ENCODE data around the gene SEC63.
"Not testable (repeated sequence)": the region's sequence is repeated elsewhere in the genome, so short reads cannot be mapped to it uniquely, and the experiment has no call there.

Gene SEC63, protein sequence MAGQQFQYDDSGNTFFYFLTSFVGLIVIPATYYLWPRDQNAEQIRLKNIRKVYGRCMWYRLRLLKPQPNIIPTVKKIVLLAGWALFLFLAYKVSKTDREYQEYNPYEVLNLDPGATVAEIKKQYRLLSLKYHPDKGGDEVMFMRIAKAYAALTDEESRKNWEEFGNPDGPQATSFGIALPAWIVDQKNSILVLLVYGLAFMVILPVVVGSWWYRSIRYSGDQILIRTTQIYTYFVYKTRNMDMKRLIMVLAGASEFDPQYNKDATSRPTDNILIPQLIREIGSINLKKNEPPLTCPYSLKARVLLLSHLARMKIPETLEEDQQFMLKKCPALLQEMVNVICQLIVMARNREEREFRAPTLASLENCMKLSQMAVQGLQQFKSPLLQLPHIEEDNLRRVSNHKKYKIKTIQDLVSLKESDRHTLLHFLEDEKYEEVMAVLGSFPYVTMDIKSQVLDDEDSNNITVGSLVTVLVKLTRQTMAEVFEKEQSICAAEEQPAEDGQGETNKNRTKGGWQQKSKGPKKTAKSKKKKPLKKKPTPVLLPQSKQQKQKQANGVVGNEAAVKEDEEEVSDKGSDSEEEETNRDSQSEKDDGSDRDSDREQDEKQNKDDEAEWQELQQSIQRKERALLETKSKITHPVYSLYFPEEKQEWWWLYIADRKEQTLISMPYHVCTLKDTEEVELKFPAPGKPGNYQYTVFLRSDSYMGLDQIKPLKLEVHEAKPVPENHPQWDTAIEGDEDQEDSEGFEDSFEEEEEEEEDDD

DNA sequence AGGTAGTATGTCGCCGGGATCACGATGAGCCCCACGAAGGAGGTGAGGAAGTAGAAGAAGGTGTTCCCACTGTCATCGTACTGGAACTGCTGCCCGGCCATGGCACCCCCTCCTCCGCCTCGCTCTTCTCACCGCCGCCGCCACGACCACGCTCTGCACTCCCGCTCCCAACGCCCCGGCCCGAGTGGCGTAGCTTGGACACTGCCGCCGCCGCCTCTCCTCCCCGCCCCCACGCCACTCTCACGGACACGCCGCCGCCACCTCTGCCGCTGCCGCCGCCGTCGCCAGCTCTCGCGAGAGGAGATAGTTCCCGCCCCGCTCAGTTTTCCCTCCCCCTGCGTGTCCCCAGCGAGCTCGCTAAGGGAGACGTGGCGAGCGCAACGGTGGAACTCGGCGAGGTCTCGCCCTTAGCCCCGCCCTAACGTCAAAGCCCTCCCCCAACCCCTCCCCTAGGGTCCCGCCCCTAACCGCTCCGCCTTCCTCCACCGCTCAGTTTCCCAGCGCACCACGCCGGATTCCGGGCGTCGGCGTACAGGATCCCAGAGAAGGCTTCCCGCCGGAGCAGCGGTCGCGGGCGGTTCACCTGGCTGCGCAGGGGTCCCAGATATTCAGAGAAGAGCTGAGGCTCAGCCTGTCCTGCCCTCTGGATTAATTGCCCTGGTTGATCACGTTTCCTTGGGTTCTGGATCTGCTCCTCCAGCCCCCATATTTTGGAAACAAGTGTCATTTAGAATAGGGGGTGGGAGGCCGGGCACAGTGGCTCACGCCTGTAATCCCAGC, at the start of gene SEC63:
Gene SEC63 (minus strand): TSS at position 300 of the 780 bp plus-strand sequence. CDS start 199 bp downstream, at position 101.
- DNase-seq (ENCODE audit: low read depth): peak; percentile 96

DNA sequence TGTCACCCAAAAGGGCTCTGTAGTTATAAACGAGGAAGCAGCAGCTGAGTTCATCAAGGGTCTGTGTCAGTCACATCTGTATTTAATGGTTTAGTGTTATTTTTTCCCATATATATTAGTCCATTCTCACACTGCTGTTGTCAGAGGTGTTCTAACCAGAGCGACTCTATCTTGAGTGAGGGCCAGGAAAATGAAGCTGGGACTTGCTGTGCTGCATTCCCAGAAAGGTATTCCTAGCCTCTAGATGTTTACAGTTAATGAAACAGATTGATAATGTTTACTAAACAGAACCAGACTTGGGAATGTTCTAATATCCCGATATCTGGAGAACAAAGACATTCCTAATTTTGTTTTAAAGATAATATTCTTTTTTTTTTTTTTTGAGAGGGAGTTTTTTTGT, 48.0 kb upstream of the SEC63 start:
- no peak for DNase-seq (ENCODE audit: low read depth)

DNA sequence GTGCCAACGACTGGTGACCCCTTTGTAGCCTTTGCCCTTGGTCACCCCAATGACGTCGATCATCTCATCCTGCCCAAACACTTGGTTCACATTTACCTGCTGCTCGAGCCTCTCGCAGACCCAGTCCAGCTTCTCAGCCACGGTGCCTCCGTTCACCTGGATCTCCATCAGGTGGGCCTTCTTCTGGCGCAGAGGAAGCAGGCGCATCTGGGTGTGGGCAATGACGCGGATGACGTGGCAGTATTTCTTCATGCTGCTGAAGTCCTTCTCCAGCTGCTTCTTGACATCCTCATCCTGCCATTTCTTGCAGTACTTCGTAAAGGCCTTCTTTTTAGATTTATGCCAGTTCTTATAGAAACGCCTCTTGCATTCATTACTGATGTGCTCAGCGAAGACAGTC, 46.9 kb upstream of the SEC63 start:
- no peak for DNase-seq (ENCODE audit: low read depth)

DNA sequence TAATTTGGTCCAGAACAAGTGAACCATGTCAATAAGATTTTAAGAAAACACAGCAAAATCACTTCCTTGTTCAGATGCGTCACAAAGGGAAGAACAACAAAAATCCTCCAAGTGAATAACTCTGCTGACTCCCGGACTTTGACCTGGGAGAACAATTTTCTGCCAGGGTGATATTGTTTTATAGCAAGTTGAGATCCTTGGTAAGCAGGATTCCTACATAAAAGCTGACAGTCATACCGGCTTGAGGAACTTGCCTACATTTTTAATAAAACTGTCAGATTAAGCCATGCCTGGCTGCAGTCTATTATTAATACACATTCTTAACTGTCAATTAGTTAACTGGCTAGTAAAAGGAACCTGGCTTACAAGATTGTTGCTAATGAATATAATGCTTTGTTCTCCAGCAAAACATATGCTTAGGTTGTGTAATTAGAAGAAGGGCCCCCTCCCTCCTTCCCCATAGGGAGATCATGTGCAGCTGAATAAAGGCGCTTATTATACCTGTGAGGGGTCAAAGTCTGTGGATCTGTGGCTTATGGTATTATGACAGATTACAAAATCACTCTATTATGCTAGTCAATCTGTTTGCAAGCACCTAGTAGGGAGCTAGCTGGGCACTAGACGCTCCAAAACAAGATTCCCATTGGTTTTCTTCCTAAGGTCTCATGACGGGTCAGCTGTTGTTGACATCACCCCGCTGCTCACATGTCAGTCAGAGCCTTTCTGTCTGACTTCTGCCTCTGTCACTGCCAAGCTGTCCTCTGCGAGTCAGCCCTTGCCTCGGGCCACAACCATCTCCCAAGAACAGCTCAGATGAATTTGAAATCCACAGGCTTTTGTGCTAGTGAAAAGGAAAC, 44.6 kb upstream of the SEC63 start:
- DNase-seq (ENCODE audit: low read depth): peak; percentile 41

DNA sequence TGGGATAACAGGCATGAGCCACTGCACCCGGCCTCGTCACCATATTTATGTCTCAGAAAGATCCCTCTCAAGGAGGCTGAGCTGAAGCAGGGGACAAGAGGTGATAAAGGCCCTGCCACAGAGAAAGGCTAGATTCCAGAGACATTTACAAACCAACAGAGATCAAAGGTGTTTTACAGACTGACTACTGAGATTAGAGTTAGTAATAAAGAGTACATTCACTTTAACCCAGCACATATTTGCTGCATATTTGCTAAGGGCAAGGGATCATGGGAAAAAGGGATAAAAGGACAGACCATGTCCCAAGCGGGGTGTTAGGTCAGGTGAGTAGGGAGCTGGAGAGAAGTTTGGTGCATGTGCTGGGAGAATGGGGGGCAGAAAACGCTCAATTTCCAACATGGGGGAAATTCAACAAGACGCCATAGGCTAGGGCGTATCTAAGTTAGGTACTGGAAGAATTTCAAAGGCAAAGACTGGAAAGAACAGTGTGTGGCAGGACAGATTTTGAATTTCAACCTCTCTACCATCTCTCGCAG, 43.8 kb upstream of the SEC63 start:
- no peak for DNase-seq (ENCODE audit: low read depth)

DNA sequence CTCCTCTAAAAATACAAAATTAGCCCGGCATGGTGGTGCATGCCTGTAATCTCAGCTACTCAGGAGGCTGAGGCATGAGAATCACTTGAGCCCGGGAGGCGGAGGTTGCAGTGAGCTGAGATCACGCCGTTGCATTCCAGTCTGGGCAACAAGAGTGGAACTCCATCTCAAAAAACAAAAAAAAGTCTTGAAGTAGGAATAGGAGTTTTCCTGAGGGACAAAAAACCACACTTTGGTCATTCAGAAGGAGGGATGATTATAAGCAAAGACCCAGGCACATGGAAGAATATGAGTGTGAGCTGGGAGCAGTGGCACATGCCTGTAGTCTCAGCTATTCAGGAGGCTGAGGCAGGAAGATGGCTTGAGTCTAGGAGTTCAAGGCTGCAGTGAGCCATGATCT, 42.3 kb upstream of the SEC63 start:
- DNase-seq (ENCODE audit: low read depth): not testable (repeated sequence)

DNA sequence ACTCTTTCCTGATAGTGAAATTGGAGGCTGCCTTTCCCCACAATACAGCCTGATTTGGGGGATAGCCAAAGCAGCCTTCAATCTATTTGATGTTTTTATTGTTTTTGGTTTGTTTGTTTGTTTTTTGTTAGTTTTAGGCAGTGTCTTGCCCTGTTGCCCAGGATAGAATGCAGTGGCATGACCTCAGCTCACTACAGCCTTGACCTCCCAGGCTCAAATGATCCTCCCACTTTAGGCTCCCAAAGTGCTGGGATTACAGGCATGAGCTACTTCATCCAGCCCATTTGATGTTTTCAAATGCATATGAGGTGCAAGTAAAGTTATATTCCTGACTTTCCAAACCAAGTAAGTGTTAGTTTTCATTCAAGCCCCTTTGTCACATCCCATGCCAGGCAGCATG, 41.3 kb upstream of the SEC63 start:
- no peak for DNase-seq (ENCODE audit: low read depth)

DNA sequence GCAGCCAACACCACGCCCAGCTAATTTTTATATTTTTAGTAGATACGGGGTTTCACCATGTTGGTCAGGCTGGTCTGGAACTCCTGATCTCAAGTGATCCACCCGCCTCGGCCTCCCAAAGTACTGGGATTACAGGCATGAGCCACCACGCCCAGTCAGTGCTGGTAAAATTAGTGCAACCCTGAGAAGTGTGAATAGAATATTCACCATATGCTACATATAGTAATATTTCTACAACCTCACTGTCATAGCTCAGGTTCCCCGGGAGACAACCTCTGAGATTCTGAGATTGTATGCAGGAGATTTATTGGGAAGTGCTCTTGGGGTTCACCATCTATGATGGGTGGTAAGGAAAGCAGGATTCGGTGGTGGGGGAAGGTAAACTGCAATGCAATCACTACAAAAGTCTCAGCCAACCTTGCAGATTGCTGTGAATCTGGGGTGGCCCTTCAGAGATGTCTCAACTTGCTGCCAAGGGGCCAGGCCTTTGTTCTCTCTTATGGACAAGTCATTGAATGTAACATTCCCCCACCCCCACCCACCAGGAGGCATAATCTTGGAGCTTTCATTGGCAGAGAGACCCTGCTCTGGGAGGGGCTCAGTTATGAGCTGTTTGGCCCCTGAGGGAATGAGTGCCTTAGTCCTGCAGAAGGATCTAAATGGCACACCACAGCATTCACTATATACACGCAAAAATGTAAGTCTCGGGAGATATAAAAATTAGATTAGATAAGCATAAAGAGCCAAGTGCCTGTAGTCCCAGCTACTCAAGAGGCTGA, 34.0 kb upstream of the SEC63 start:
- no peak for DNase-seq (ENCODE audit: low read depth)

DNA sequence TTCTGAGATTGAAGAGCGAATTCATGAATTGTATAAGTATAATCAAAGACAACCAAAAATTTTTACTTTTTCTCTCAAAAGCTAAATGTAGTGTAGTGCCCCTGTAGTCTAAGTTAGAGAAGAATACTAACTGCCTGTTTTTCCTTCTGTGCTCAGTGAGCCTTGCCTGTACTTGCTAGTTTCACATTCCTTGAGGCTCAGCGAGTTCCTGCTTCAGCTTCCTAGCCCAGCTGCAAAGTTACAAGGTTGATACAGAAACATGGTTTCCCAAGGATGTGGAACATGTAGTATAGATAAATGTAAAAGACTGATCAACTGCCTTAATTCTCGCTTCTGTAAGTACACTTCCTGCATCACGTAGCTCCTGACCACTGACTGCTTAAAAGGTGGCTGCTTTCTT, 33.1 kb upstream of the SEC63 start:
- peak; percentile 11 for DNase-seq (ENCODE audit: low read depth)

DNA sequence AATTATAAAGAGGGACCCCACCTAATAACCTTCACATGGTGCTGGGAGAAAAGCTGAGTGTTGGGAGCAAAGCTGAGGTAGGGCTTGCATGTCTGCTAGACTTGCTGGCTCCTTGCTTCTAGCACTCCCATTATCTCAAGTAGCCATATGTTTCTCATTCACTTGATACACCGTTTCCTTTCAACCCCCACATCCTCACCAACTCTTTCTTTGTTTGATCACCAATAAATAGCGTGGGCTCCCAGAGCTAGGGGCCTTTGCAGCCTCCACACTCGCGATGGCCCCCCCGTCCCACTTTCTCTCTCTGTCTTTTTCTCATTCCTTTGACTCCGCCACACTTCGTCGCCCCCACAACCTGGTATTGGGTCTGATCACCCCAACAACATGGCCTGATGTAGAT, 32.6 kb upstream of the SEC63 start:
- not testable (repeated sequence) for DNase-seq (ENCODE audit: low read depth)

DNA sequence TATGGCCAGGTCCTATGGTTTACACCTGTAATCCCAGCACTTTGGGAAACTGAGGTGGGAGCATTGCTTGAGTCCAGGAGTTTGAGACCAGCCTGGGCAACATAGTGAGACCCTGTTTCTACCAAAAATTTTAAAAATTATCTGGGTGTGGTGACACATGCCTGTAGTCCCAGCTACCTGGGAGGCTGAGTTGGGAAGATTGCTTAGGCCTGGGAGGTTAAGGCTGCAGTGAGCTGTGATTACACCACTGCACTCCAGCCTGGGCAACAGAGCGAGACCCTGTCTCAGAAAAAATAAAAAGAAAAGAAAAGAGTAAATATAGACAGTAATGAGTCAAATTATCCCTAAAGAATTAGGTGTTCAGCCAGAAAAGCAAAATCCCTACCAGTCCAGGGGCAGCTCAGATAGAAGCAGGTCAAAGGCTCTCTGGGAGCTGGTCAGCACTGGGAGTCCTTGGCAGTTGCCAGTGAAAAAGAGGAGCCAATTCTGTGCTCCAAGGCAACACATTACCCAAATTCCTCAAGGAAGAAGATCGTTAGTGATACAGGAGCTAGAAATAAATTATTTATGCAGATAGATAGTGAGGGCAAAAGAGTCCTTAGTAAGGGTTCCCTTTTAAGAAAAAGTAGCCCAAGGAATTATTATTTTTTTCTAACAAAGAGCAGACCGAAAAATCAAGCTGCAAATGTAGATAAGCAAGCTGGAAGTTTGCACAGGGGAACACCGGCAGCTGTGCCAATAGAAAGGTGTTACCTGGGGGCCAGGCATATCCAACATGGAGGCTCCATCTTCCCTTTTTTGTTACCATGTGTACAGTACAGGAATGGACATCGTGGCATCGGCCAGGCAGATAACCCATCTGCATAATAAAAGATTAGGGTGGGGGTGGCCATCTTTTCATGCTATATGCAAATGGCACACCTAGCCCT, 31.4 kb upstream of the SEC63 start:
- DNase-seq (ENCODE audit: low read depth): no peak

DNA sequence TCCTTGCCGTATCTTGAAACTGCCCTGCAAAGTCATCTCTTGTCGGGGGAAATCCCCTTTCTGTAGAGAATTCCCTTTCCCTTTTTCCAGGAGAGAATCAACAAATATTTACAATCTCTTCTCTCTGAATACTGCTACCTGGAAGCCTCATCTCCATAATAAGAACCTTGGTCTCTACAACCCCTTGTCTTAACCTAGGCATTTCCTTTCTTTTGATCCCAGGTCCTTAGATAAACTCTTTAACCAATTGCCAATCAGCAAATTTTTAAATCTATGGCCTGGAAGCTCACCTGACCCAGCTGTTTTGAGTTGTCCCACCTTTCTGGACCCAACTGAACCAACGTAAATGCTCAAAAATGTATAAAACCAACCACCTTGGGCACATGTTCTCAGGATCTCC, 30.6 kb upstream of the SEC63 start:
- no peak for DNase-seq (ENCODE audit: low read depth)

DNA sequence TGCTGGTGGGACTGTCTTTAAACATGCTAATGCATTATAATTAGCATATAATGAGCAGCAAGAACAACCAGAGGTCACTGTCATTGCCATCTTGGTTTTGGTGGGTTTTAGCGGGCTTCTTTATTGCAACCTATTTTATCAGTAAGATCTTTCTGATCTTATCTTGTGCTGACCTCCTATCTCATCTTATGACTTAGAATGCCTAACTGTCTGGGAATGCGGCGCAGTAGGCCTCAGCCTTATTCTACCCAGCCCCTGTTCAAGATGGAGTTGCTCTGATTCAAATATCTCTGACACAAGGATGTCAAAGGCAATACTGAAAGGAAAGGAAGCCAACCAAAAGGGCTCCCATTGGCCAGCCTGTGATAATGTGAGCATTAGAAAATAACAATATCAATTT, 29.8 kb upstream of the SEC63 start:
- no peak for DNase-seq (ENCODE audit: low read depth)

DNA sequence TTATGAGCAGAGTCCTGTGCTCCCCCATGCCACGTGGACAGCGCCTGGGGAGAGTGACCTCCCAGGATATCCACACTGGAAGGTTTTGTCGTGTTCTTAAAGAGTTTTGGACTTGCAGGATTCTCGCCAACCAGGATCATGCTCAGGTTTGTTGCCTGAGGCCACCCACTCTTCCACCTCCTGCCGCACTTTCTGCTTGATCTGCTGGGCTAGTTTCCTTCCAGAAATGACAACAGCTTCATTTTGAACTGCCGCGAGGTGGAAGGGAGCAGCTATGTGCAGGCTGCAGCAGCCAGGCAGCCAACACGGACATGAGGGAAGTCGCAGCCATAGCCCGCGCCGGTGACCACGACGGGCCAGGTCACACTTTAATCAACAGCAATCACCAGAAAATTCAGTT, 27.7 kb upstream of the SEC63 start:
- DNase-seq (ENCODE audit: low read depth): no peak

DNA sequence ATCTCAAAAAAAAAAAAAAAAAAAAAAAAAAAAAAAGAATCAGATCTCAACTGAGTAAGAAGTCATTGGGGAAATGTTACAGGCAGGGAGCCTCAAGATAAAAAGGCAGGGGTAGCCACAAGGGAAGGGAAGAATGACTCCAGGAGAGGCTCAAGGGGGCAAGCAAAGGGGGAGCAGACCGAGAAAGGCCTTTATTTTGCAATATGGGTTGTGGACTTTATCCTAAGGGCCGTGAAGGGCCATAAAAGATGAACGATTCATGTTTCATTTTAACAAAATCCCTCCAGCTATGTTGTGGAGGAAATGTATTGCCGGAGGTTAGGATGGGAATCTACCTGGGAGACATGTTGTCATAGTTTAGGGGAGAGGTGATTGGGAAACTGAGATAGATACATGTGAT, 25.8 kb upstream of the SEC63 start:
- no peak for DNase-seq (ENCODE audit: low read depth)

DNA sequence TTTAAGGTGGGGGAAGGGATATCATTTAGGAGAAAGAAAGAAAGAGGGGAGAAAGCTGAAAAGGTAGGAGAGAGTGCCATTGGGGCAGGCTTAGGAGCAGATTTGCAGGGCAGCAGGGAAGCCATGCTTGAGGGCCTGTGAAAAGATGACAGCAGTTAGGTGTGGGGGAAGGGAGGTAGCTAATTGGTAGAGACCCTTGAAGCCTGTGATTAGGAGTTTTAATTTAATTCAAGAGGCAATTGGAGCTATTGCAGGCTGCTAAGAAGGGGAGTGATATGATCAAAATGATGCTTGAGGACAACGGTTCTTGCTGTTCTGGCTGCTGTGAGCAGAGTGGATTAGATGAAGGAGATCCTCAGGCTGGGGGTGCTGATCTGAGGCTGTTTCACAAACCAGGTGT, 24.5 kb upstream of the SEC63 start:
- DNase-seq (ENCODE audit: low read depth): no peak

DNA sequence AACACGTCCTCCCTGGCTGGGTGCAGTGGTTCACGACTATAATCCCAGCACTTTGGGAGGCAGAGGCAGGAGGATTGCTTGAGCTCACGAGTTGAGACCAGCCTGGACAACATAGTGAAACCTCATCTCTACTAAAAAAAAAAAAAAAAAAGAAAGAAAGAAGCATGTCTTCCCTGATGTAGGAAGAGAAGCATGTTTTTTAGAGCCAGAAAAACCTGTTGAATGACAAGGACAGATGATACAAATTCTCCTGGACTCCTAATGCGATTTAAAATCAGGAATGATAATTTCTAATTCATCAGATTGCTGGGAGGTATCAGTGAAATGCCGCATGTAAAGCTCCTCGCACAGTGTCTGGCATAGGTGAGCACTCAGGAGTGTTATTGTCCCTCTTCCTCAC, 23.7 kb upstream of the SEC63 start:
- DNase-seq (ENCODE audit: low read depth): no peak

DNA sequence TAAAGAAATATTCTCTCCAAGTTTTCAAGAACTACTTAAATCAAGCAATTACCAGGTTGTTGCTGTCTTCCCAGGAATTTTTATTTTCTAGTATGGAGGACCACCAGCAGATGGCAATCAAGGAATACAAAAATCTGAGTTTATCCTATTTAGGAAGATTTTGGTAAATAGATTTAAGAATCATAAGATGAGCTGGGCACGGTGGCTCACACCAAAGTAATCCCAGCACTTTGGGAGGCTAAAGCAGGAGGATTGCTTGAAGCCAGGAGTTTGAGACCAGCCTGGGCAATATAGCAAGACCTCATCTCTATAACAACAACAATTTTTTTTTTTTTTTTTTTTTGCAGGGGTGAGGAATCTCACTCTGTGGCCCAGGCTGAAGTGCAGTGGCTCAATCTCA, 19.3 kb upstream of the SEC63 start:
- DNase-seq (ENCODE audit: low read depth): peak; percentile 34

DNA sequence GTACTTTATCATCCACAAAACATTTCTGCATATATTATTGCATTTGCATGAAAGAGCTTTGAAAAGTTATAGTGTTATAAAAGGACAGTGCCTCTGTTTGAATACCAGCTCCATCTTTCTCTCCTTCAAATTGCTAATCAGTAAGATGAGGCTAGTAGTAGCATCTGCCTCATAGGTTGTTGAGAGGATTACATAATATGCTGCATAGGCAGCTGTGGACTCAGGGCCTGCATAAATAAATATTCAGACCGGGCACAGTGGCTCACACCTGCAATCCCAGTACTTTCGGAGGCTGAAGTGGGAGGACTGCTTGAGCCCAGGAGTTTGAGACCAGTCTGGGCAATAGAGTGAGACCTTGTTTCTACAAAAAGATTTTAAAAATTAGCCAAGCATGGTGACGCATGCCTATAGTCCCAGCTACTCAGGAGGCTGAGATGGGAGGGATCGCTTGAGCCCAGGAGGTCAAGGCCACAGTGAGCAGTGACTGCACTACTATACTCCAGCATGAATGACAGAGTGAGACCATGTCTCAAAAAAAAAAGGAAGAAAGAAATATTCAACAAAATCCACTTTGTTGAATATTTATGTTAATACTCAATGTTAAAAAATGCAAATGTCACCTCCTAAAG, 18.3 kb upstream of the SEC63 start:
- no peak for DNase-seq (ENCODE audit: low read depth)
